Activated T-cell treated with anti-CD3 and anti-CD28 coated beads, Interleukin-2, amount 50 U/mL, for 48 hours (primary cell): ENCODE measurements around the gene TBC1D14.

ENCODE experiments used
- DNase-seq, 2 experiments: peaks; one replicate each; pipeline ENCODE4 v3.0.0-alpha.2; 2020

Gene TBC1D14

DNA sequence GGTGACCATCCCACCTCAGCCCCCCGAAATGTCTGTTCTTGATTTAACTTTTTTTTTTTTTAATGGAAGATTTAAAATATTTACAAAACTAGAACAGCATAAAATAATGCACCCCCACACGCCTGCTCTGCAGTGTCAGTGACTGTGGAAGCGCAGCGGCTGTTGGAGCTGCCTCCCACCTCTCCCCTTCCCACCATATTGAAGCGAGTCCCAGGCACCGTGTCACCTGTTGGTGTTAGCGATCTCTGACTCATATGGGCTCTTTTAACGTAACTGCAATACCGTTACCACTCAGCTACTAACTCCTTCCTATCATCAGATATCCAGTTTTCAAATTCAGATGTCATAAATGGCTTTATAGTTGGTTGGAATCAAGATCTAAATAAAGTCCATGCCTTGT, 116.5 kb downstream of the TBC1D14 start:
- no peak for DNase-seq

DNA sequence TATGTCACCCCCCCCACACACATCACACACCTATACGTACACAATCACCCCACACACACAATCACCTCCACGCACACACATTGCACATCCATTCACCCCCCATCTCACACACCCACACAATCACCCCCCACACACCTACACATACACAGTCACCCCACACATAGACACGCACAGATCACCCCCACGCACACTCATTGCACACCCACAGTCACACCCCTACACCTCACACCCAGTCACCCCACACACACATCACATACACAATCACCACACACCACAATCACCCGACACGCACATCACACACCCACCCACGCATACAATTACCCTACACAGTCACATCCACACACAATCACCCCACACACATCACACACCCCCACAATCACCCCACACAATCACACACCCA, 117.7 kb downstream of the TBC1D14 start:
- no peak for DNase-seq

DNA sequence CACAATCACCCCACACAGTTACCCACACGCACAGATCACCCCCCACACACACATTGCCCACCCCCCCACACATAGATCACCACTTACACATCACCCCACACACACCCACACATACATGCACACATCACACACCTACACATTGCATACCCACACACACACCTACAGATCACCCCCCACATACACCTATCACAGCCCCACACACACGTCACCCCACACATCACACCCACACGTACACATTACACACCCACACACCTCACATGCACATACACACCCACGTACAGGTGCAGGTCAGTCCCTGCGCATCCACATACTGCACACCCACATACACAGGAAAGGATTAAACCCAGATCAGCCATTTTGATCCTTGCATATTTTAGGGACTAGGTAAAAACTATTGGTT, 118.3 kb downstream of the TBC1D14 start:
- DNase-seq: no peak

DNA sequence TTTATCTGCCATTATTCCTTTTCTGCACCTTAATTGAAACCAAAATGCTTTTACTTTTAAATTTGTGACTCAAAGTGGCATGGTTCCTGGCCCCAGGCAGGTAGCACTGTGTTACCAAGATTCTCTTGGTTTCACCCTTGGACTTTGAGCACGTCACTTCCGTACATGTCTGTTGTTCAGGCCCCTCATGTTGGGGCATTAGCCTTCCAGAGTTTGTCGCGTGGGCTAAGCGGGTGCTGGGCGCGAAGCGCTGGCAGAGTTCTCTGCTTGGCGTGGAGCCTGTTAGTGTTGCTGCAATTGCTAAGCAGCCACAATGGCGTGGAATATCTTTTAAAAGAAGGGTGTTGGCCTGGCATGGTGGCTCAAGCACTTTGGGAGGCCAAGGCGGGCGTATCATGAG, 119.6 kb downstream of the TBC1D14 start:
- DNase-seq: no peak

DNA sequence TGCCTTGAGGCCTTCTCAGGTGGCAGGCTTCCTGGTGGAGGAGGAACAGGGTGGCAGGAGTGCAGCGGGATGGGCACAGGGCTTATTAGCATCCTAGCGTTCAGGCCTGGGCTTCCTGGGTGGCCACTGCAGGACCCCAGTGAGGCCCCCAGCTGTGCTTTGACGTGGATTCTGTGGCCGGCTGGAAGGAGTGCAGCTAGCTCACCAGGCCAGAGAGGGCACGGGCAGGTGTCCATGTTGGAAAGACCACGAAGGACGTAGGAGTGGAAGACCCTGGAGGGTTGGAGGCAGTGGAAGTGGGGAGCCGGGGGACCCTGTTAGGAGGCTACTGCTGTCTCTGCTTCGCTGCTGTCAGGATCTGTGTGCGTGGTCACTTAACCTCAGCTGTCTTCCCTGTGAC, 120.3 kb downstream of the TBC1D14 start:
- DNase-seq: no peak

DNA sequence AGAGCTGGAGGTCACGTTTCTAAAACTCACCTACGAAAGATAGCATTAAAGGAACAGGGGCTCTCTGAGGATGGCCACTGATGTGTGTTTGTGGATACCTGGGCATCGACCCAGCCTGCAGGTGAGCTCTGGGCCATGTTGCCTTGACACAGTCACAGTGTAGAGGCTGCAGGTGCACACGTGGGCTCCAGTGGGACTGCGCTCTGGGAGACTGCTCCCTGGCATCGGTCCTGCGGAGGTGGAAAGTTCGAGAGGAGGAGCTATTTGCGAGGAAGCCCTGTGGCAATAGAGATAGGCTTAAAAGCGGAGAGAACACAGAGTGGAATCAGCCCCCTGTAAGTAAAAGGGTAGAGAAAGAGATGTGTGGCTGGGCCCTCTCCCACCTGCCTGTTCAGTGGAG, 121.2 kb downstream of the TBC1D14 start:
- DNase-seq: no peak

DNA sequence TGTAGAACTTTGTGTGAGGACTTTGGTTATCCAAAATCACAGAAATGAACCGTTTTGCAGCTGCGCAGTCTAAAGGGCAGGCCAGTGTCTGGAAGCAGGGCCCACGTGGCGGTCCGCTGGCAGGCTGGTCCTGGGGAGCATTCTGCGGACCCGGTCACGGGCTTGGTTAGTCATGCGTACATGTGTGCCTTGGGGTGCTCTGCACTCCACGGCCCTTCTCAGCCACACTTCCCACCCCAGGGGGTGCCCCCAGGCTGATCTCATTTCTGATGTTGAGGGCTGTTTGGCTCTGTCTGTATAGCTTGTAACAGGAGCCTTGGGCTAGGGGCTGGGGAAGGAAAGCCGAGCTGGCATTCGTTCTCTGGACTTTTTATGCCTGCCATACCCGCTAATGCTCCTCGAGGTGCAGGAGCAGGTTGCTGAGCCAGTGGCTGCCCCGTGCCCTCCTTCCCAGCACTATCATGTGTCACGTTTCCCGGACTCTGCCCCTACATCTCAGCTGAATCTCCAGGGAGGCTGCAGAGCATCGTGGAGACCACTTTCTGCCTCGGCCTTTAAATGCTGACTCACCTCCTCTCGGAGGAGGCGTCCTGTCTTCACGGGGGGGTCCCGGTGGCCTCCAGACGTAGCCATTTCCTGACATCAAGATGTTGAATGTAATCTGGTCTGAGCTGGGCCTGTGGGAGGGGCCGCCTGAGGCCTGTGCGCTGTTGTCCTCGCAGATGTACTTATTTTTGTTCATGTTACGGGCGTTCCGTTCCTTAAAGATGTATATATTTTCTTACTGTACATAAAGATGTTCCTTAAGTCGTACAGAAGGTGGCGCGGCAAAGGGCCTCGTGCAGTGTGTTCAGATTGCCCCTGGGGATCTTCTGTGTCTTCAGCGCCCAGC, 122.2 kb downstream of the TBC1D14 start:
- no peak for DNase-seq

DNA sequence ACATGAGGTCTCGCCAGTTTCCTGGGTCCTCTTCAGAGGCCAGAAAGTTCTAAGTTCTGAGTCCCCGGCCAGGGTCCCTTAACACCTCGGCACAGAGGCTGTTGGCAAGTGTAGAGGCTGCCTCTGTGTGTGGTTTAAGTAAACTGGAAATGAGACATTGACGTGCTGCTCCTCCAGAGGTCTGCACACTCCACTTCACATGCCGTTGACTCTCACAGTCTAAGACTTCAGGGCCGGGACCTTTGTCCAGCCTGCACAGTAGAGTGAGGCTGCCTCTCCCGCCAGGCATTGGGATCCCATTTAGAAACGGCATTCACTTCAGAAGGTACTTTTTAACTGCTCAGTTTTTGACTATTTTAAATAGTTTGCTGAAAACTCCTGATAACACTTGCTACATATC, 123.0 kb downstream of the TBC1D14 start:
- DNase-seq: no peak

DNA sequence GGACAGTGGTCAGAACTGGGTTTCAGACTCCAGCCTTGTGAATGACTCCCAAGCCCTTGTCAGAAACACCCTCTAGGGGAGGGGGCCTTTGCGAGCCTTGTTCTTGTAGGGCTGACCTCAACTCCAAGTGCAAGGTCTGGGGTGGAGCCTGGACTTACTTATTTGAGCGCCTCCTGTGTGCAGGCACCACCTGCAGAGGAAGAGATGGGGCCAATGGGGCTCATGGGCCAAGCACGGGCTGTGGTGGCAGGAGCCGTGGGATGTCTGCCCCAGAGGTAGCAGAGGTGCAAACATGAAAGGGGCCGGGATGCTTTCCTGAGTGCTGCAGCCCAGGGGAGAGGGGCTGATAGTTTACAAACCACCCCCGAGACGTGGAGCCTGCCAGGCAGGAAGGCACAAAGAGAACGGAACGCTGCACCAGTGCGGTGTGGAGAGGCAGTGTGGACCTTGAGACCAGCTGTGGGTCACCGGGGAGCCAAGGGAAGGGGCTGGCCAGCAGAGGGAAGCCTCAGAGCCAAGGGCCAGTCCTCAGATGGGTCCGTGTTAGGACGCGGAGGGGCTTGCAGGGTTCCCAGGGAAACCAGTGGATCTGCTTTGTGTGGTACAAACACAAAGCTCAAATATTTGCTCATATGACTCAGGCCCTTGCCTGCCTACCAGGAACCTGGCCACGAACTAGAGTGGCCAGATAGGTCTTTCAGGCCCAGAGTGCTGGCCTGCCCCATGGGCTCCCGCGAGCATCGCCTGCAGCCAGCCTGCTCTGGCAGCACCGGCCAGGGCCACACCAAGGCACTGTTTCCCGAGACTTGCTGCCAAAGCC, 124.8 kb downstream of the TBC1D14 start:
- no peak for DNase-seq

DNA sequence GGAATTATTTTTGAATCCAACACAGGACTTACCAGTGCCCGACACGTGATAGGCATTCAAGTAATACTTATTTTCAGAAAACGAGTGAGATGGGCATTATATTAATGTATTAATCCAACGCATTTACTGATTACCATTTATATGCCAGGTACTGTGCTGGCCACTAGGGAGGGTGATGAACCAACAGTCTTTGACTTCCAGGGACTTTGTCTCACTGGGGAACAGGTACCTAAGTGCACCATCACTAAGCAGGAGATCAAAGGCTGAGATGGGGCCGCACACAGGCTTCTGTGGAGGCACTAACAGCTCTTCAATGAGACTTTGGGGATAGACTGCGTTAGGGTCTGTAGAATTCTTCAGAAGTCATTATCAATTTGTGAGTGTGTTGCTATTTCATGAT, 127.8 kb downstream of the TBC1D14 start:
- no peak for DNase-seq

DNA sequence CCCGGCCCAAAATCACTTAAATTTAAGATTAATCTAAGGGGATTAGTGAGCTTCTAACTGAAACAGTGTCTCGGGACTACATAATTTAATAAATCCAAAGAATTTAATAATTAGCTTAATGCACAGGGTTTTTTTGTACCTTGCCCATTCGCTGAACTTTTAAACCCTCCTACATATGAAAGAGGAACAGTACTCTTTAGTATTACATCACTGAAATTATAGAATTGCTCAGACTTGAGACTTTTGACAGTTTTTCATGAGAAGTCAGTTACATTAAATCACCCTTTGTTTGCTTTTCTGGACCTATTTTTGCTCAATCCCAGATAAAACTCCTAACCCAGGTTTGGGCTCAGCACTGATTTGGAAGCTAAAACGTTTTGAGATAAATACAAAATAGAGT, 131.1 kb downstream of the TBC1D14 start:
- DNase-seq: no peak

DNA sequence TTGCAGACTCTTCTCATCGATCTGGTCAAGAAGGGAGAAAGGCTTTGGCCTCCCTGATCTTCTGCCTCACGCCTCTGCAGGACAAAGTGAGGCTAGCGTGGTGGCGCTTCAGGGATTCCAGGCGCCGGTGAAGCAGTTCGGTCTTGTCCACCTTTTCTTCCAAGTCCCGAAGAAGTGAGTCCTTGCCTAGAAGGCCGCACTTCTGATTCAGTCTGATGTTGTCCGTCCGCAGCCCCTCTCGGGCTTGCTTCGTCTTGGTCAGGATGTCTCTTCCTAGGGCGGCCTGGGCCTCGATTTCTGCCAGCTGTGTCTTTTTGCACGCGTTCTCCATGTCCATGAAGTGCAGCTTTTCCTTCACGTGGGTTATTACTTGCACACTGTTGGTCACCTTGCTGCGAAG, 131.6 kb downstream of the TBC1D14 start:
- DNase-seq: no peak

DNA sequence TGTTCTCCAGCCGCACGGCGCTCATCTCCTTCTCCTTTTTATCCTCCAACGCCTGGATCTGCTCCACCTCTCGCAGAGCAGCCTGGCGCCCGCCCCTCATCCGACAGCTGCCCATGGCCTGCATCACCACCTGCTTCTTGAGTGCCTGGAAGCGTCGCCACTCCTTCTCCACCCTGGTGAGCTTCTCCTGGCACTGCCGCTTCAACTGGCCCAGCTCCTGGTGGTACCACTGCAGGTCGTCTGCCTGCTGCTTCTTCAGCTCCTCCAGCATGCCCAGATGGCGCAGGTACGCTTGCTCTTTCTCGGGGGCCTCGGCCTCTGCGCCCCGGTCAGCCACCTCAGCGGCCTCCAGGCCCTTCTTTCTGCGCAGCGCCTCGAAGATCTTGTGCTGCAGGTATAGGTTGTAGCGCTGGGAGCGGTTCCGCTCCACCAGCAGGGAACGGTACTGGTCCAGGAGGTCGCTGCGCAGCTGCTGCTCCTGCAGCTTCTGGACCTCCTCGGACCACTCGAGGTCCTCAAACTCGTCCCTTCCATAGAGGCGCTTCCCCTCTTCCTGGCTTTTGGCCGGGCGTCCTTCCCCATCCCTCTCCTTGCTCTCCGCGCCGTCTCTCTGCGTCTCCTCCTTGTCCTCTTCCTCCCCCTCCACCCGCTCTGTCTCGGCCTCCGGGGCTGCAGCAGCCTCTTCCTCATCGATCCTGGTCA, 132.3 kb downstream of the TBC1D14 start:
- no peak for DNase-seq

DNA sequence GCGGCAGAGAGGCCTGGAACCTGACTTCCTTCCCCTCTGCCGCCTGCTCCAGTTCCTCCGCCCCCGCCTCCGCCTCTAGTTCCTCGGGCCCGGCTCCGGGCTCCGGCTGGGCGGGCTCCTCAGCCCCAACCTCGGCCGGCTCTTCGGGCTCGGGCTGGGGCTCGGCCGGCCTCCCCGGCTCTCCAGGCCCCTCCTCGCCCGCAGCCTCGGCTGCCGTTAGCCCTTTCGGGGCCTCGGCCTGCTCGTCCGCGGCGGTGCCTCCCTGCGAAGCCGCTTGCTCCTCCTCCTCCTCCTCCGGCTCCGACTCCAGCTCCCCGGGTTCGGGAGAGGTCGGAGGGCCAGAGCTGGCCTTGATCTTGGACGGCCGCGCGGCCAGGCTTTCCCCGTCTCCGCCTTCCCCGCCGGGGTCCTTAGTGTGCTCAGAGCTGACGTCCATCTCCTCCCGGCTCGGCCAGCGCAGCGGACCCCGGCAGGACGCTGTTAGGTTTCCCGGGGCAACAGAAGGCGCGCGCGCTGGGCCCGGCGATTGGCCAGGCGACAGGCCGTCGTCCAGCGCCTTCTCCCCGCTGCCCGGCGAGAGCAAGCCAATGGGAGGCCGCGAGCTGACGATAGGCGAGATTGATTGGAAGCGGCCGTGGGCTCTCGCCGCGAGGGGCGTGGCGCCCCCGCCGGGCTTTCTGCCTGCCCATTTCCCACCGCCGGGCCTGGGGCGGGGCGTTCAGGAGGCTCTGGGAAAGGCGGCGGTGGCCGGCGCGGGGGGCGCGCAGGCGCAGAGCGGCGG, 133.1 kb downstream of the TBC1D14 start:
- DNase-seq: peak; percentile 96 to 97

DNA sequence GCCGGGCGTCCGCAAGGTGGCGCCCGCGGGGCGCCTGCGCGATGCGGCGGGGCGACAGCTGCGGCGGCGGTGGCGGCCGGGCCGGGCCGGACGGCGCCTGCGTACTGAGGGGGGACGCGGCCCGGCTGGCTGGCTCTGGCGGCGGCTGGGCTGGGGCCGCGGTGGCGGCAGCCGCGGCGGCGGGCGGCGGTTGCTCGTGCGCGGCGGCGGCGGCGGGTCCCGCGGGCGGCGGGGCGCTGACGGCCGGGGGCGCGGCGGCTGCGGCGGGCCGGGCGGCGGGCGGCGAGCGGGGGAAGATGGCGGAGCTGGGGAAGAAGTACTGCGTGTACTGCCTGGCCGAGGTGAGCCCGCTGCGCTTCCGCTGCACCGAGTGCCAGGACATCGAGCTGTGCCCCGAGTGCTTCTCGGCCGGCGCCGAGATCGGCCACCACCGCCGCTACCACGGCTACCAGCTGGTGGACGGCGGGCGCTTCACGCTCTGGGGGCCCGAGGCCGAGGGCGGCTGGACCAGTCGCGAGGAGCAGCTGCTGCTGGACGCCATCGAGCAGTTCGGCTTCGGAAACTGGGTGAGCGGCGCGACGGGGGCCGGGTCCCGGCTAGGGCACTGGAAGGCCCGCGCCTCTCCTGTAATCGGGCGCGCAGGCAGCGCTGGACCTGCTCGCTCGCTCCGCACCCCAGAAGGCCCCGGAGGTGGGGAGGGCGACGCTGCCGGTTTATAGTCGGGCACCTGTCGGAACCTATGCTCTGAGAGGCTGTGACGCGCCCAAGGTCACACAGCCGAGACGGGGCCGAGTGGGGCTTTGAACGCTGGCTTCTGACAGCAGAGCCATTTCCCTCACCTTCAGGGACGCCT, 133.9 kb downstream of the TBC1D14 start, which contains the start of gene TADA2B:
Gene TADA2B, plus strand, starts transcription at position 89 of the 853 bp plus-strand sequence. Its CDS starts 208 bp downstream, at position 297.
- DNase-seq: peak; percentile 68 to 74

DNA sequence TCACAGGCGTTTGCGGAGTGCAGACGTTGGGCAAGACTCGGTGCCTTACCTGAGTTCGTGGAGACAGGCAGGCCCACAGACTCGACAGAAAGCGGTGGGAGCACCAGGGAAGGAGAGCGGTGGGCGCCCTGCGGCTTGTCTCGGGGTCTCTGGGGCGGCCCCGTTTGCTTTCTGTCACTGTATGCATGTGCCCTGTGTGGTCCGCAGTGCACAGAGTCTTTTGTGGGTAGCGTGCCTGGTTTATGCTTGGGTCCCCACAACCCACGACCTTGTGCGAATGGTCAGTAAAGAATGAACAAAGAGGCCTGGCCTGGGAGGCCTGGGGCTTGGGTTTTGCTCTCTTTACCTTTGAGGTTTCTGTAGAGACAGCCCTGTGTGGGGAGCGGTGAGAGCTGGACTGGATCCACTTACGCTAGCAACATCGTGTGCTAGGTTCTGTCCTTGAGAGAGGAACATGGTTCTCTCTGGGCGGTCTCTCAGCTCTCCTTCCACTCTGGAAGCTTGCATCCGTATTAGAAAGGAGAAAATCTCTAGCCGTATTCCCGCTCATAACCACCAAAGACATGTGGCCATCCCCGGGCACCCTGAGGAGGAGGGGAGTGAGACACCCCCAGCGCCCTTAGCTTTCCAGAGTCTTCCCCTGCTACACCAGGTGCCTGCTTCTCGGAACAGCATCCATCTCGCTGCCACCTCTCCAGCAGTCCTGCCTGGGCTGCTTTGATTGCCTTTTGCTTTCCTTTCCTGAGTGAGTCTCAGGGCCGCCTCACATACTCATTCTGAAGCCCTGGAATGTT, 134.7 kb downstream of the TBC1D14 start:
- no peak for DNase-seq

DNA sequence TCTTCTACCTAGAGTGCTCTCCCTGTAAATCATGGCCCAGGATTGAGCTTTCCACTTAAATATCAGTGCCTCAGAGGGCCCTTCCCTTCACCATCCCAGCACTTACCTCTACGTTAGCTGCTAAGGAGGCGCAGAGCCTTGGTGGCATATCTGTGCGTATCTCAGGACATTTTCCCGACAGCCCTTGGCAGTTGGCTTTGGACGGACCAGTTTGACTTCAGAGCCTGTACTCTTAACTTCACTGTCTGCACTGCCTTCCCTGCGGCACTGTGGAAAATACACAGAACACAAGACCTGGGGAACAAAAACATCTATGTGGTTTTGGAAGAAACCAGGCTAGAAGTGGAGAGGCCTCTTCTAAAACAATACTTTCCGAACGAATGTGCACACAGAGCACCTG, 135.9 kb downstream of the TBC1D14 start:
- DNase-seq: no peak

DNA sequence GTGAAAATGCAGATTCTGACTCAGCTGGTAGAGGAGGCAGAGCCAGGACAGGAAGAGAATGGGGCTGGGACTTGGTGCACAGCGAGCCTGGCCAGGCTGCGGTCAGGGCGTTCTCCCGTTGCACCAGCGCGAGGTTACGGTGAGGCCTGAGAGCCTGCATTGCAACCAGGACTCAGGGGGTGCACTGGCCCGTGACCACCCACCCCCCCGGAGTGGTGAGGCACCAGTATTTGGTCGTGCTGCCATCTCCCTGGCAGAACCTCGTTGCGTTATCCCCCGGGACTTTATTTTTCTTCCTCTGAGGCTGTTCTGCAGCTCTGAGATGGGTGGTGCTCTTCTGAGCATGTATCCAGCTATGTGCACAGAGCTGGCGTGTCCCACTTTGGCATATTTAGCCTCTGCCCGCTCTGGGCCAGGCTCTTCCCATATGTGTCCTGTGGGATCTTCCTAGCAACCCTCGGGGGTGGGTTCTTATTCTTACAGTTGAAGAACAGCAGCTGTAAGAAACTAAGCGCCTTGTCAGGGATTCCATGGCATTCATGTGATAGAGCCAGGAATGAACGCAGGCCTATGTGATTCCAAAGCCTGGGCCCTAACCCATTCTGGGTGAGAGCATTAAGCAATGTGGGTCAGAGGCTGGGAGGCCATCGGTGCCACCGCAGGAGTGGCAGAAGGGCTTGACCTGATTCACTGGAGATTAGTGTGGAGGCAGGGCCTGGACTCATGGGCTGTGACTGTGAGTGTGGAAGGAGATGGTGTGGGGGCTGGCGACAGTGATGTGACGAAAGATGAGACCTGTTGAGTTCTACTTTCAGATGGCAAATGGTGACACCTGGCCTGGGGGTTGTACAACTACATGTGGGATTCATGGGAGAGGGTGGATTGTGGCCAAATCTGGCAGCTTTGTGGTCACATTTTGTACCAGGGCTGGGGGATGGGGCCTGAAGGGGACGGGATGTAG, 136.6 kb downstream of the TBC1D14 start:
- DNase-seq: no peak

DNA sequence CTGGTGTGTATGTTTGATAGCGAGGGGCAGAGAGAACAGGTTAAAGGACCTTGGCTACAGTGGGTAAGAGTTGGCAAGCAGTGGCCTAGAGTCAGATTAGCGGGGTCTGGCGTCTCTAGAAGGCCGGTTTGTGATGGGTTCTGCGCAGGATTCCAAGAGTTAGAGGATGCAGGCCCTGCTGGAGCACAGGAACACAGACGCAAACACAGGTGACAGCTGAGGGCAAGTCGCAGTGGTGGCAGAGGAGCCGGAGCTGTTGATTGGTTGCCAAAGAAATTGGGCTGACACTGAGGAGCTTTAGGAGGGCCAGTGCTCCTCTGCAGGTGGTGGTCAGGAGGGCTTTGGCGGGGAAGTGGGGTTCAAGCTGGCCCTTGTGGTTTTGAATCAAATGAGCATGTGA, 137.3 kb downstream of the TBC1D14 start:
- DNase-seq: no peak
